Stimulated activated effector memory CD8-positive, alpha-beta T cell treated with anti-CD3 and anti-CD28 coated beads, Interleukin-12 subunit alpha, Interleukin-12 subunit beta, amount 100 ng/mL, for 72 hours (primary cell): Measurements from ENCODE around the gene DMBX1.

Source experiments
- ATAC-seq: fragments of 150-1000 bp; cut with Tn5 transposase; 2 replicates; pipeline ENCODE4 v1.10.0; 2021
- DNase-seq, 2 donors: peaks; one replicate each; pipeline ENCODE4 v3.0.0; 2021 to 2022; ENCODE audit warnings: low spot score in 2 of 2
- H3K27ac Mint-ChIP-seq: one replicate; pipeline ENCODE4 v1.8.0; 2022; ENCODE audit warnings: mild to moderate bottlenecking, mixed read lengths
- H3K36me3 Mint-ChIP-seq: one replicate; pipeline ENCODE4 v1.8.0; 2022; ENCODE audit warnings: mild to moderate bottlenecking, mixed read lengths
- H3K4me1 Mint-ChIP-seq: one replicate; pipeline ENCODE4 v1.8.0; 2022; ENCODE audit warnings: mixed read lengths
- H3K4me3 Mint-ChIP-seq: one replicate; pipeline ENCODE4 v1.8.0; 2022; ENCODE audit warnings: mild to moderate bottlenecking, mixed read lengths
- H3K9me3 Mint-ChIP-seq: one replicate; pipeline ENCODE4 v1.8.0; 2022; ENCODE audit warnings: mixed read lengths

Gene DMBX1

GRCh38 chr1:46530791-46531409, 41.3 kb downstream of the DMBX1 start:
- Mint-ChIP-seq H3K9me3 (no peaks in the 10 kb centered on the region), H3K4me3 (no peak overlapping the region), H3K4me1 (peaks cover 36% of the 10 kb centered on the region), H3K27ac (no peak overlapping the region), H3K36me3 (no peaks in the 10 kb centered on the region)
- no peak for ATAC-seq
- DNase-seq = no peak

GRCh38 chr1:46532095-46532494, 42.5 kb downstream of the DMBX1 start:
- Mint-ChIP-seq H3K36me3 (no peaks in the 10 kb centered on the region), H3K9me3 (no peaks in the 10 kb centered on the region), H3K4me1 (peaks cover 34% of the 10 kb centered on the region), H3K4me3 (peak overlapping the region; percentile 29), H3K27ac (no peak overlapping the region)
- DNase-seq (peak in 1 of 2 donors; percentile 64), ATAC-seq (peak; percentile 44)

- Mint-ChIP-seq H3K36me3 (no peaks in the 10 kb centered on the region), H3K4me1 (peaks cover 34% of the 10 kb centered on the region), H3K27ac (no peak overlapping the region), H3K9me3 (no peaks in the 10 kb centered on the region), H3K4me3 (peak overlapping the region; percentile 29)
- ATAC-seq = peak; percentile 83
- DNase-seq = peak; percentile 73 to 82
Measured at GRCh38 chr1:46532498-46533178, 43.0 kb downstream of the DMBX1 start.

GRCh38 chr1:46533179-46533864, 43.7 kb downstream of the DMBX1 start:
- H3K36me3 Mint-ChIP-seq = no peaks in the 10 kb centered on the region
- no peaks in the 10 kb centered on the region for H3K9me3 Mint-ChIP-seq
- no peak overlapping the region for H3K27ac Mint-ChIP-seq
- ATAC-seq (peak; percentile 69), DNase-seq (peak in 1 of 2 donors; percentile 72)
- H3K4me3 Mint-ChIP-seq = peak overlapping the region; percentile 71
- peaks cover 31% of the 10 kb centered on the region for H3K4me1 Mint-ChIP-seq

GRCh38 chr1:46535063-46535462, 45.4 kb downstream of the DMBX1 start:
- Mint-ChIP-seq H3K4me1 (peaks cover 19% of the 10 kb centered on the region), H3K9me3 (no peaks in the 10 kb centered on the region), H3K27ac (no peak overlapping the region), H3K36me3 (no peaks in the 10 kb centered on the region), H3K4me3 (no peak overlapping the region)
- ATAC-seq (peak; percentile 38), DNase-seq (peak in 1 of 2 donors; percentile 71)

GRCh38 chr1:46536527-46536926, 46.9 kb downstream of the DMBX1 start:
- ATAC-seq (no peak), DNase-seq (no peak)
- Mint-ChIP-seq H3K9me3 (no peaks in the 10 kb centered on the region), H3K4me1 (peaks cover 18% of the 10 kb centered on the region), H3K27ac (no peak overlapping the region), H3K36me3 (no peaks in the 10 kb centered on the region), H3K4me3 (no peak overlapping the region)

- H3K4me3 Mint-ChIP-seq = no peak overlapping the region
- peak overlapping the region; percentile 7 for H3K27ac Mint-ChIP-seq
- peaks cover 7% of the 10 kb centered on the region for H3K4me1 Mint-ChIP-seq
- ATAC-seq (no peak), DNase-seq (no peak)
- H3K9me3 Mint-ChIP-seq = no peaks in the 10 kb centered on the region
- H3K36me3 Mint-ChIP-seq = no peaks in the 10 kb centered on the region
Measured at GRCh38 chr1:46537651-46538050, 48.0 kb downstream of the DMBX1 start.

- Mint-ChIP-seq H3K36me3 (no peaks in the 10 kb centered on the region), H3K9me3 (no peaks in the 10 kb centered on the region)
Measured at GRCh38 chr1:46538147-46538546, 48.5 kb downstream of the DMBX1 start.

More at GRCh38 chr1:46538147-46538546, 48.5 kb downstream of the DMBX1 start:
- Mint-ChIP-seq H3K4me1 (peaks cover 6% of the 10 kb centered on the region), H3K27ac (no peak overlapping the region), H3K4me3 (no peak overlapping the region)
- DNase-seq = no peak
- ATAC-seq = no peak
